ENCODE data around the gene WBP4.

- TF ChIP-seq POLR2AphosphoS5 (IDR thresholded peaks at IDR 0.05; ENCODE audit: low read depth, low read length) (no peak), CTCF (IDR thresholded peaks at IDR 0.05) (no peak), CHD2 (IDR thresholded peaks at IDR 0.05; ENCODE audit: low read length, partially characterized antibody) (no peak), SIN3A (IDR thresholded peaks at IDR 0.05; ENCODE audit: borderline replicate concordance, low read depth, low read length) (no peak), FOXJ3 (CRISPR knock-in tag; IDR thresholded peaks at IDR 0.05) (no peak)
These were observed 1.7 kb upstream of the WBP4 start for GRCh38 chr13:41059456-41060081.
